Measurements from ENCODE around the gene SDK1. TPM values are rescaled to one million over a fixed set of nuclear protein-coding genes. Genes with fewer than 3 reads are reported as not detected.

Gene SDK1
- total and polyA plus RNA-seq, 7 donors = 0.31 to 2.4 (median 1.3) TPM

DNA sequence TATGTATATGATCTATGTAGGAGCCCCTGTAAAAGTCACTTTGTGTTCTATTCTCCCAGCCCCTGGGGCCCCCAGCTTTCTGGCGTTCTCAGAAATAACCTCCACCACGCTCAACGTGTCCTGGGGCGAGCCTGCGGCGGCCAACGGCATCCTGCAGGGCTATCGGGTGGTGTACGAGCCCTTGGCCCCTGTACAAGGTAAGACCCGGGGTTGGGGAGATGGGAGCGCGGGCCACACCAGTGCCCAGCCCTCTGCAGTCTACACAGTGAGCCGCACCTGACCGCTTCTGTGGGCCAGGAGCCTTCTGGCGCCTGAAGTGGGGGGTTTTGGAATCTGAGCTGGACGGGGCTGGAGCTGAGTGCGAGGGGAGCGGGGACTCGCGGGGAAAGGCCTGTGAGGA, 908.9 kb downstream of the SDK1 start:
- H3K27ac ChIP-seq = no peak overlapping the region
- H3K9me3 ChIP-seq = no peaks in the 10 kb centered on the region
- ATAC-seq (no peak), DNase-seq (no peak)
- H3K36me3 ChIP-seq (ENCODE audit: insufficient read depth in 1 of 2, low read depth in 1 of 2) = no peaks in the 10 kb centered on the region
- intact Hi-C loops (cut with DNase I) = no loop called here
- no peaks in the 10 kb centered on the region for H3K27me3 ChIP-seq (ENCODE audit: insufficient read depth in 3 of 3, low read length in 2 of 3)
- no peak overlapping the region for H3K4me3 ChIP-seq
- 90 to 93% (median 92%) methylated on average over 20 of the region's 20 CpGs for WGBS, 3 donors
- TF ChIP-seq, protein P1, sequence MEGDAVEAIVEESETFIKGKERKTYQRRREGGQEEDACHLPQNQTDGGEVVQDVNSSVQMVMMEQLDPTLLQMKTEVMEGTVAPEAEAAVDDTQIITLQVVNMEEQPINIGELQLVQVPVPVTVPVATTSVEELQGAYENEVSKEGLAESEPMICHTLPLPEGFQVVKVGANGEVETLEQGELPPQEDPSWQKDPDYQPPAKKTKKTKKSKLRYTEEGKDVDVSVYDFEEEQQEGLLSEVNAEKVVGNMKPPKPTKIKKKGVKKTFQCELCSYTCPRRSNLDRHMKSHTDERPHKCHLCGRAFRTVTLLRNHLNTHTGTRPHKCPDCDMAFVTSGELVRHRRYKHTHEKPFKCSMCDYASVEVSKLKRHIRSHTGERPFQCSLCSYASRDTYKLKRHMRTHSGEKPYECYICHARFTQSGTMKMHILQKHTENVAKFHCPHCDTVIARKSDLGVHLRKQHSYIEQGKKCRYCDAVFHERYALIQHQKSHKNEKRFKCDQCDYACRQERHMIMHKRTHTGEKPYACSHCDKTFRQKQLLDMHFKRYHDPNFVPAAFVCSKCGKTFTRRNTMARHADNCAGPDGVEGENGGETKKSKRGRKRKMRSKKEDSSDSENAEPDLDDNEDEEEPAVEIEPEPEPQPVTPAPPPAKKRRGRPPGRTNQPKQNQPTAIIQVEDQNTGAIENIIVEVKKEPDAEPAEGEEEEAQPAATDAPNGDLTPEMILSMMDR (IDR thresholded peaks at IDR 0.05) = no peak
- no peaks in the 10 kb centered on the region for H3K4me1 ChIP-seq

DNA sequence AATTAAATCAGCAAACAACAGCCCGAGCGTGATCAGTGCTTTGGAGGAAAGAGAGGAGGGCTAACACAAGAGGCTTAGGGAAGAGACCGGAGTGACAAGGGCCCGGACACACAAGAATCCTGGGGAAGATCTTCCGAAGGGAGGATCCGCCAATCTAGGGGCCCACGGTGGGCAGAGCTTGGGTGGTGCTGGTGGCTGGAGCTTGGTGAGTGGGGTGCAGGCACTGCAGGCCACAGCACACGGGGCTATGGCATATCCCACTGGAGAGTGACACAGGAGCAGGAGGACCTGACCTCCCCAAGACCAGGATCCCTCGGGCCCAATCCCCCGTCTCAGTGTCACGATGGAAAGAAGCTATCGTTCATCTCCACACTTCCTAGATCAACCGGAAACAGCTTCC, 909.8 kb downstream of the SDK1 start:
- Histone ChIP-seq H3K36me3 (ENCODE audit: insufficient read depth in 1 of 2, low read depth in 1 of 2) (no peaks in the 10 kb centered on the region), H3K4me3 (no peak overlapping the region), H3K27me3 (ENCODE audit: insufficient read depth in 3 of 3, low read length in 2 of 3) (no peaks in the 10 kb centered on the region), H3K4me1 (no peaks in the 10 kb centered on the region), H3K27ac (no peak overlapping the region), H3K9me3 (no peaks in the 10 kb centered on the region)
- intact Hi-C loops (cut with DNase I) = no loop called here
- TF ChIP-seq, protein P1 (IDR thresholded peaks at IDR 0.05) = no peak
- peak in 1 of 2 donors; percentile 17 for DNase-seq
- ATAC-seq = no peak
- WGBS, 3 donors = 87 to 90% (median 89%) methylated on average over 13 of the region's 13 CpGs

DNA sequence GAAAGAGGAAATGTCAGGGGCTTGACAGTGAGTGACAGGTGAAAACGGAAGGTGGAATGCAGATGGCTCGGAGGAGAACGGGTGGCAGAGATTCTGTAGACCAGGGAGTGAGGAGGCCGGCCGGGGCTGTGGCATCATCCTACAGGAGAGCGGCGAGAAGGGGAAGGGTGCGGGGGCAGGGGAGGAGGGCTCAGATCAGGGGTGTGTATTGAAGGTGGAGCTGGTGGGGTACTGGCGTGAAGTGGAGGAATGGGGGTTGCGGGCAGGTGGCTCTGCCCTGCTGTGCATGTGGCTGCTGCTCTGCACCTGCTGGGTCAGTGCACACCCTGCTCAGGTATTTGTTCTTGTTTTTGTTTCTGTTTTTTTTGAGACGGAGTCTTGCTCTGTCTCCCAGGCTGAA, 910.2 kb downstream of the SDK1 start:
- Histone ChIP-seq H3K4me1 (no peaks in the 10 kb centered on the region), H3K27ac (no peak overlapping the region), H3K9me3 (no peaks in the 10 kb centered on the region), H3K4me3 (no peak overlapping the region), H3K36me3 (ENCODE audit: insufficient read depth in 1 of 2, low read depth in 1 of 2) (no peaks in the 10 kb centered on the region), H3K27me3 (ENCODE audit: insufficient read depth in 3 of 3, low read length in 2 of 3) (no peaks in the 10 kb centered on the region)
- WGBS, 3 donors = 90% methylated on average over 11 of the region's 11 CpGs
- TF ChIP-seq, protein P1 (IDR thresholded peaks at IDR 0.05) = no peak
- intact Hi-C loops (cut with DNase I) = no loop called here
- no peak for ATAC-seq
- DNase-seq = peak in 1 of 2 donors; percentile 18

DNA sequence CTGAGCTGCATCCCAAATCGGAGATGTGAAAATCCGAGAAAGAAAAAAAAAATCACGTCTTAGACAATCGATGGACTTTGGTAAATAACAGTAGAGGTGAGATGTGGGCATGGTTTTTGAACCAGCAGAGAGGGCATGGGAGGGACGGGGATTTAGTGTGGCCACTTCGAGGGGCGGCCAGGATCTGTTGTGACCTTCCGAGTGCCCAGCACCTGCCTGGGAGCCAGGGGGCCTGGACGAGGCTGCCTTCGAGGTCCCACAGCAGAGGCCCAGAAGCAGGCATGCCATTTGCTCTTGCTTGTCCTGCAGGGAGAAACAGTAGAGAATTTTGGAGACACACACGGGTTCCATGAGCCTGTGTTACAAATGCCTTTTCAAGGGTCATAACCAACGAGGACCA, 911.3 kb downstream of the SDK1 start:
- H3K36me3 ChIP-seq (ENCODE audit: insufficient read depth in 1 of 2, low read depth in 1 of 2) = no peaks in the 10 kb centered on the region
- TF ChIP-seq, protein P1 (IDR thresholded peaks at IDR 0.05) = no peak
- no peaks in the 10 kb centered on the region for H3K4me1 ChIP-seq
- H3K27ac ChIP-seq = no peak overlapping the region
- H3K4me3 ChIP-seq = no peak overlapping the region
- DNase-seq (peak in 1 of 2 donors; percentile 5), ATAC-seq (no peak)
- intact Hi-C loops (cut with DNase I) = no loop called here
- 81 to 87% (median 83%) methylated on average over 12 of the region's 12 CpGs for WGBS, 3 donors
- H3K27me3 ChIP-seq (ENCODE audit: insufficient read depth in 3 of 3, low read length in 2 of 3) = no peaks in the 10 kb centered on the region
- no peaks in the 10 kb centered on the region for H3K9me3 ChIP-seq

Measured in psoas muscle (tissue), 8 donors.